RWPE2 (cell line): ENCODE results near the gene PRIM1.

Source experiments
- ATAC-seq: fragments of 200-7000 bp; cut with Tn5 transposase; 3 replicates; pipeline ENCODE4 v1.9.1; 2021; ENCODE audit warnings: low read depth
- DNase-seq: peaks from one replicate; pipeline ENCODE4 v3.0.0-alpha.2; 2020; ENCODE audit warnings: low spot score
- H3K27ac ChIP-seq: fragments of 450-650 bp; 2 replicates; pipeline ENCODE4 v1.5.1; 2017; ENCODE audit warnings: mild to moderate bottlenecking; ENCODE audit not compliant: poor library complexity, severe bottlenecking
- H3K27me3 ChIP-seq: fragments of 250-450 bp; sonication (Bioruptor Pico); 2 replicates; pipeline ENCODE4 v1.5.1; 2021; ENCODE audit warnings: mild to moderate bottlenecking, moderate library complexity; ENCODE audit not compliant: insufficient read depth, poor library complexity, severe bottlenecking
- H3K36me3 ChIP-seq: fragments of 250-450 bp; sonication (Bioruptor Pico); 2 replicates; pipeline ENCODE4 v1.5.1; 2020; ENCODE audit warnings: low read depth, mild to moderate bottlenecking, moderate library complexity
- H3K4me1 ChIP-seq: fragments of 250-450 bp; sonication (Bioruptor Pico); 2 replicates; pipeline ENCODE4 v1.5.1; 2021; ENCODE audit warnings: mild to moderate bottlenecking, moderate library complexity; ENCODE audit not compliant: insufficient read depth, poor library complexity, severe bottlenecking
- H3K4me3 ChIP-seq: fragments of 250-450 bp; sonication (Bioruptor Pico); 2 replicates; pipeline ENCODE4 v1.5.1; 2021; ENCODE audit warnings: mild to moderate bottlenecking, moderate library complexity; ENCODE audit not compliant: severe bottlenecking
- H3K9me3 ChIP-seq: fragments of 250-450 bp; sonication (Bioruptor Pico); 2 replicates; pipeline ENCODE4 v1.5.1; 2021; ENCODE audit warnings: mild to moderate bottlenecking, moderate library complexity; ENCODE audit not compliant: severe bottlenecking
- TF ChIP-seq, protein P1 (sequence below): fragments of 450-650 bp; IDR thresholded peaks from one replicate; pipeline ENCODE4 v1.5.1; 2017; ENCODE audit warnings: mild to moderate bottlenecking, moderate library complexity; ENCODE audit not compliant: poor library complexity, severe bottlenecking

Gene PRIM1

DNA sequence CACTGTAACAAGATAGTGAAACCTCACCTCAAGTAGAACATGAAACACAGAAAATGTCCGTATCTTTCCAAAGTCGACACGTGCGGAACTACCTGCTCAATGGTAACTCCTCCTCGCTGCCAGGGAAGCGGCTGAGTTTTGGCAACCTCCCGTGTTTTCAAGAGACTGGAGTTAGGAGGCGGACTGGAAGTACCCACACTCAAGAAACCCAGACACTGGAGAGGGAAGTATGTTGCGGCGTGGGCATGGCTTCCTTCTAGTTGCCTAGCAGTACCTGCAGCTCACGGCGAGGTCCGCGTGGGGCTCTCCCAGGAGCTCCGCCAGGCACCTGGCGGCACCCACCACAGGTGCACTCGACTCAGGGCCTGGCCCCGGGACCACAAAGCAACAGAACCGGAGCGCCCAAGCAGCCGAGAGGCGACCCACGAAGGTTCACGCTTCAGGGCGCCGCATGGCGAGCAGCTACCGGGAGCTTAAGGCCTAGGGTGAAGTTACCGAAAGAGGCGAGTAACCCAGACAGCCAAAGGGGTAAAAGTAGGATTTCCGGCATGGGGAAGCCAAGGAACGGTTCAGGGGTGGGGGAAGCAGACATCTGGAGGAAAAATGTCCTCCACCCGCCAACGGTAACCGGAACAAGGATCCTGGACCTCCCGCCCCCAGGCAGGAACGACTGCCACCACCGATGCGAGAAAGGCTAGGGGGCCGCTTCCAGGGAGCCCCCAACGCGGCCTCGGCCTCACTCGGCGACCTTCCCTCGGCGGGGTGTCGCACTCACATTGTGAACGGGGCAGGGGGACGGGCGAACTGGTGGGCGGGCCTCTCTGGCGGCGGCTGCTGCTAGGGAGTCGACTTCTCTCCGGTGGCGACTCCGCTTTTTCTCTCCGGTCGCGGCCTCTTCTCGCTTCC, 64.6 kb downstream of the PRIM1 start:
- H3K4me1 ChIP-seq: peaks cover 9% of the 10 kb centered on the region
- peak overlapping the region; percentile 93 for H3K27ac ChIP-seq
- TF ChIP-seq, protein P1, sequence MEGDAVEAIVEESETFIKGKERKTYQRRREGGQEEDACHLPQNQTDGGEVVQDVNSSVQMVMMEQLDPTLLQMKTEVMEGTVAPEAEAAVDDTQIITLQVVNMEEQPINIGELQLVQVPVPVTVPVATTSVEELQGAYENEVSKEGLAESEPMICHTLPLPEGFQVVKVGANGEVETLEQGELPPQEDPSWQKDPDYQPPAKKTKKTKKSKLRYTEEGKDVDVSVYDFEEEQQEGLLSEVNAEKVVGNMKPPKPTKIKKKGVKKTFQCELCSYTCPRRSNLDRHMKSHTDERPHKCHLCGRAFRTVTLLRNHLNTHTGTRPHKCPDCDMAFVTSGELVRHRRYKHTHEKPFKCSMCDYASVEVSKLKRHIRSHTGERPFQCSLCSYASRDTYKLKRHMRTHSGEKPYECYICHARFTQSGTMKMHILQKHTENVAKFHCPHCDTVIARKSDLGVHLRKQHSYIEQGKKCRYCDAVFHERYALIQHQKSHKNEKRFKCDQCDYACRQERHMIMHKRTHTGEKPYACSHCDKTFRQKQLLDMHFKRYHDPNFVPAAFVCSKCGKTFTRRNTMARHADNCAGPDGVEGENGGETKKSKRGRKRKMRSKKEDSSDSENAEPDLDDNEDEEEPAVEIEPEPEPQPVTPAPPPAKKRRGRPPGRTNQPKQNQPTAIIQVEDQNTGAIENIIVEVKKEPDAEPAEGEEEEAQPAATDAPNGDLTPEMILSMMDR: no peak
- peaks cover 39% of the 10 kb centered on the region for H3K36me3 ChIP-seq
- no peaks in the 10 kb centered on the region for H3K27me3 ChIP-seq
- DNase-seq (no peak), ATAC-seq (peak; percentile 11)
- peak overlapping the region; percentile 65 for H3K4me3 ChIP-seq
- no peaks in the 10 kb centered on the region for H3K9me3 ChIP-seq

DNA sequence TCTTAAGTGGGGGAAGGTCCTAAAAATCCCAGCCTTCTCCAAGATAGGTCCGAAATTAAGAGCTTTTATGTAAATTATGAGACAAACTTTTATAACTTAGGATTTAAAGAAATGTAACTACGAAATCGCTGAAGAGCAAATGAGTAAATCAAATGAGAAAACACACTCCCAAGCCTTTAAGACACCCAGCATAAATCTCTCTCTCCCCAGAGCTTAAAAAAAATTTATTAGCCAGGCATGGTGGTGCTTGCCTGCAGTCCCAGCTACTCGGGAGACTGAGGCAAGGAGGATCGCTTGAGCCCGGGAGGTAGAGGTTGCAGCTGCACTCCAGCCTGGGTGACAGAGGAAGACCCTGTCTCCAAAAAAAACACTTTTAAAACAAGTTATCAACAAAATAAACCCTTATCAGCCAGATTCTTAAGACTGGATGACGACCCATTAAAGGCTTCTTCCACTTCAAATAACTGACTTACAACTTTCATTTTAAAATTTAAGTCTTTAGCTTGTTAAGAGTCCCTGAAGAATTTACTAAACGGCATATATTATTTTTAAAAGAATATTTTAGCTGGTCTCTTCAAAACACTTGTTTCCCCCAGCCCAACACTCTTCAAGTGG, 67.3 kb downstream of the PRIM1 start:
- TF ChIP-seq, protein P1: no peak
- no peaks in the 10 kb centered on the region for H3K9me3 ChIP-seq
- H3K27ac ChIP-seq: peak overlapping the region; percentile 93
- peaks cover 9% of the 10 kb centered on the region for H3K4me1 ChIP-seq
- no peaks in the 10 kb centered on the region for H3K27me3 ChIP-seq
- ATAC-seq: no peak
- no peak for DNase-seq
- peaks cover 59% of the 10 kb centered on the region for H3K36me3 ChIP-seq
- H3K4me3 ChIP-seq: peak overlapping the region; percentile 65

DNA sequence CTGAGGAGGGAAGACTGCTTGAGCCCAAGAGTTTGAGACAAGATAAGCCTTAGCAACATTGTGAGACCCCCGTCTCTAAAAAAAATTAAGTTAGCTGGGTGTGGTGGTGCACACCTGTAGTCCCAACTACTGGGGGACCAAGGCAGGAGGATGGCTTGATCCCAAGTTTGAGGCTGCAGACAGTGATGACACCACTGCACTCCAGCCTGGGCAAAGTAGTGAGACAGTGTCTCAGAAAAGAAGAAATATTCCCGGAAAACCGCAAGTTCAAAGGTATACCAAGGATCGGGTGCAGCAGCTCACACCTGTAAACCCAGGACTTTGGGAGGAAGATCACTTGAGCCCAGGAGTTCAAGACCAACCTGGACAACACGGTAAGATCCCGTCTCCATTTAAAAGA, 69.8 kb downstream of the PRIM1 start:
- no peak for ATAC-seq
- H3K4me3 ChIP-seq: no peak overlapping the region
- no peaks in the 10 kb centered on the region for H3K27me3 ChIP-seq
- TF ChIP-seq, protein P1: no peak
- H3K4me1 ChIP-seq: peaks cover 9% of the 10 kb centered on the region
- H3K9me3 ChIP-seq: no peaks in the 10 kb centered on the region
- H3K27ac ChIP-seq: no peak overlapping the region
- DNase-seq: no peak
- peaks cover 80% of the 10 kb centered on the region for H3K36me3 ChIP-seq
